ENCODE data around the gene ARHGEF1. TPM values are rescaled to one million over a fixed set of nuclear protein-coding genes. Genes with fewer than 3 reads are reported as not detected.

The ARHGEF1 gene
- polyA plus RNA-seq, 1 donor (not counting 4 experiments of a cell fraction or from before 2014, with no cell fraction given): 30.5 TPM

GRCh38 chr19:41903193-41903953 lies 20.4 kb downstream of the ARHGEF1 start:
- no peaks in the 10 kb centered on the region for H3K4me1 ChIP-seq (ENCODE audit: control insufficient read depth, extremely low read depth, insufficient read depth, low read length)
- no peak for FAIRE-seq
- peaks cover 5% of the 10 kb centered on the region for H4K20me1 ChIP-seq (ENCODE audit: control insufficient read depth, extremely low read depth, insufficient read depth, low read length)
- no peak overlapping the region for H2AFZ ChIP-seq (ENCODE audit: control insufficient read depth, low read length)
- dilution Hi-C loops (cut with MboI; ENCODE audit: extremely low pct_ligation_motif_present, low sequenced_read_pairs): no loop called here
- H3K9me1 ChIP-seq (ENCODE audit: control insufficient read depth, extremely low read depth, insufficient read depth, low read length): no peaks in the 10 kb centered on the region
- no peaks in the 10 kb centered on the region for H3K9me3 ChIP-seq (ENCODE audit: control insufficient read depth, low read depth, low read length)
- no peaks in the 10 kb centered on the region for H3K27me3 ChIP-seq (ENCODE audit: control insufficient read depth, extremely low read depth, insufficient read depth, low read length)
- DNase-seq (ENCODE audit: low read depth, low spot score): no peak
- H3K36me3 ChIP-seq (ENCODE audit: control insufficient read depth in 2 of 2, extremely low read depth in 1 of 2, insufficient read depth in 2 of 2, low read length in 2 of 2): peaks cover 49 to 53% of the 10 kb centered on the region in 2 experiments
- H3K4me2 ChIP-seq (ENCODE audit: control insufficient read depth, extremely low read depth, insufficient read depth, low read depth, low read length): no peak overlapping the region
- no peak overlapping the region for H3K9ac ChIP-seq (ENCODE audit: control insufficient read depth, extremely low read depth, insufficient read depth, low read length)
- H3K27ac ChIP-seq (ENCODE audit: control insufficient read depth, insufficient read depth, low read length): no peak overlapping the region
- H3K79me2 ChIP-seq (ENCODE audit: control insufficient read depth, insufficient read depth, low read length): no peaks in the 10 kb centered on the region
- H3K4me3 ChIP-seq (ENCODE audit: control insufficient read depth in 2 of 3, extremely low read depth in 1 of 3, insufficient read depth in 2 of 3, low read depth in 1 of 3, low read length in 3 of 3): no peak overlapping the region
- no peak for TF ChIP-seq CTCF (optimal IDR thresholded peaks at IDR 0.05 in 1 of 3, IDR thresholded peaks at IDR 0.05 in 1 of 3, conservative IDR thresholded peaks at IDR 0.05 in 1 of 3; ENCODE audit: extremely low read depth in 1 of 3, insufficient read depth in 2 of 3, low read length in 3 of 3)
- TF ChIP-seq EZH2 (IDR thresholded peaks at IDR 0.05; ENCODE audit: low read length): no peak

GRCh38 chr19:41904118-41904870 lies 21.3 kb downstream of the ARHGEF1 start:
- FAIRE-seq: no peak
- Histone ChIP-seq H3K9me3 (ENCODE audit: control insufficient read depth, low read depth, low read length) (no peaks in the 10 kb centered on the region), H3K9me1 (ENCODE audit: control insufficient read depth, extremely low read depth, insufficient read depth, low read length) (no peaks in the 10 kb centered on the region), H3K79me2 (ENCODE audit: control insufficient read depth, insufficient read depth, low read length) (no peaks in the 10 kb centered on the region), H3K36me3 (ENCODE audit: control insufficient read depth in 2 of 2, extremely low read depth in 1 of 2, insufficient read depth in 2 of 2, low read length in 2 of 2) (peaks cover 46 to 47% of the 10 kb centered on the region in 2 experiments), H3K4me2 (ENCODE audit: control insufficient read depth, extremely low read depth, insufficient read depth, low read depth, low read length) (no peak overlapping the region), H3K27me3 (ENCODE audit: control insufficient read depth, extremely low read depth, insufficient read depth, low read length) (no peaks in the 10 kb centered on the region), H3K27ac (ENCODE audit: control insufficient read depth, insufficient read depth, low read length) (no peak overlapping the region), H4K20me1 (ENCODE audit: control insufficient read depth, extremely low read depth, insufficient read depth, low read length) (peaks cover 5% of the 10 kb centered on the region), H3K9ac (ENCODE audit: control insufficient read depth, extremely low read depth, insufficient read depth, low read length) (no peak overlapping the region), H2AFZ (ENCODE audit: control insufficient read depth, low read length) (no peak overlapping the region), H3K4me1 (ENCODE audit: control insufficient read depth, extremely low read depth, insufficient read depth, low read length) (no peaks in the 10 kb centered on the region), H3K4me3 (ENCODE audit: control insufficient read depth in 2 of 3, extremely low read depth in 1 of 3, insufficient read depth in 2 of 3, low read depth in 1 of 3, low read length in 3 of 3) (no peak overlapping the region)
- no peak for DNase-seq (ENCODE audit: low read depth, low spot score)
- TF ChIP-seq EZH2 (IDR thresholded peaks at IDR 0.05; ENCODE audit: low read length) (no peak), CTCF (optimal IDR thresholded peaks at IDR 0.05 in 1 of 3, IDR thresholded peaks at IDR 0.05 in 1 of 3, conservative IDR thresholded peaks at IDR 0.05 in 1 of 3; ENCODE audit: extremely low read depth in 1 of 3, insufficient read depth in 2 of 3, low read length in 3 of 3) (no peak)
- dilution Hi-C loops (cut with MboI; ENCODE audit: extremely low pct_ligation_motif_present, low sequenced_read_pairs): no loop called here
